Non-pigmented ciliary epithelial cell (primary cell): Measurements from ENCODE around the gene ZNF846.
"Not testable (repeated sequence)": the region's sequence is repeated elsewhere in the genome, so short reads cannot be mapped to it uniquely, and the experiment has no call there.

Experiments used
- DNase-seq: peaks from one replicate; pipeline ENCODE4 v3.0.0-alpha.2; 2010; ENCODE audit warnings: low read depth

The ZNF846 gene

DNA sequence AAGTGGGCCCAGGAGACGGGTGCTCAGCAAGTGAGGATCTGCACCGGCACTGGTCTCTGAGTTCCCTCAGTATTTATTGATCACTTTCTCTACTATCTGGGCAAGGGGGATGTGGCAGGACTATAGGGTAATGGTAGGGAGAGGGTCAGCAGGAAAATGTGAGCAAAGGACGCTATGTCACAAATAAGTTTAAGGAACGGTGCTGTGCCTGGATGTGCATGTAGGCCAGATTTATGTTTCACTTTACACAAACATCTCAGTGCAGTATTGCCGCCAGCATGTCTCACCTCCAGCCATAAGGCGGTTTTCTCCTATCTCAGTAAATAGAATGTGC lies 15.6 kb upstream of the ZNF846 start:
- DNase-seq = not testable (repeated sequence)

GRCh38 chr19:9782338-9782737 lies 13.8 kb upstream of the ZNF846 start:
- DNase-seq = no peak

- no peak for DNase-seq
Observed at GRCh38 chr19:9757544-9758501, 10.7 kb downstream of the ZNF846 start.

DNA sequence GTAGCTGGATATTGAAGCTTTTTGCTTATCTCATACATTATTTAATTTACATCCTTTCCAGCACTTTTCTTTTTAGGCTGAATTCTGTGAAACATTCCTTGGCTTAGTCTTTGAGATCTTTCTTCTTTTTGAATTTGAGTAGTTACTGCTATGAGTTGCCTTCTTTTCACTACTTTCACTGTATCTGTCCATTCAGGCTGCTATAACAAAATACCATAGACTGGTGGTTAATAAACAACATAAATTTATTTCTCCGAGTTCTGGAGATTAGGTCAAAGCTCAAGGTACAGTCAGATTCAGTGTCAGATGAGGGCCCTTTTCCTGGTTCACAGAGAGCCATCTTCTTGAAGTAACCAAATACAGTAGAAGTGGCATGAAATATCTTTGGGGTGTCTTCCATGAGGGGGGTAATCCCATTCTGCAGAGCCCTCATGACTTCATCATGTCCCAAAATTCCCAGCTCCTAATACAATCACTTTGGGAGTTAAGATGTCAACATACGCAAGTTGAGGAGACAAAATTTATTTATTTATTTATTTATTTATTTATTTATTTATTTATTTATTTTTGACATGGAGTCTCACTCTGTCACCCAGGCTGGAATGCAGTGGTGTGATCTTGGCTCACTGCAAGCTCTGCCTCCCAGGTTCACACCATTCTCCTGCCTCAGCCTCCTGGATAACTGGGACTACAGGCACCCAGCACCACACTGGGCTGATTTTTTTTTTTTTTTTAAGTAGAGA lies 15.7 kb downstream of the ZNF846 start:
- DNase-seq = no peak

GRCh38 chr19:9751446-9751845 lies 17.1 kb downstream of the ZNF846 start:
- DNase-seq = no peak

- no peak for DNase-seq
Observed at GRCh38 chr19:9741476-9742171, 26.9 kb downstream of the ZNF846 start.

DNA sequence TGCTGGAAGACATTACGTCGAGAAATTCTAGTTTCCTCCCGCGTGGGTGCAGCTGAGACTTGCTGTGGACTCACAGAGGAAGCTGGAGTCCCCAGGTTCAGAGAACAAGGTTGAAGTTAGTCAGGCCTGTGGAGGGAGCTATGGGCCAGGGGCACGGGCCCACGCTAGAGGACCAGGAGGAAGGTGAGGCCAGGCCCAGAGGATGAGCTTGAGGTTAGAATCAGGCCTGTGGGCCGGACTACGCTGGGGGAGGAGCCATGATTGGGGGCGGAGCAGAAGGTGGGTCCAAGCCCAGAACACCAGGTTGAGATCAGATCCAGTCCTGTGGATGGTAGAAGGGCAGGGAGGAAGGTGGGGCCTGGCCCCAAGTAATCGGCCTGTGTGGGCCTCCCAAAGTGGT lies 32.6 kb downstream of the ZNF846 start:
- DNase-seq = no peak

GRCh38 chr19:9730056-9730455 lies 38.5 kb downstream of the ZNF846 start:
- DNase-seq = not testable (repeated sequence)

- no peak for DNase-seq
Observed at GRCh38 chr19:9729162-9729561, 39.4 kb downstream of the ZNF846 start.

- DNase-seq = no peak
Observed at GRCh38 chr19:9727644-9728043, 40.9 kb downstream of the ZNF846 start.

- DNase-seq = not testable (repeated sequence)
Observed at GRCh38 chr19:9725508-9726201, 42.9 kb downstream of the ZNF846 start.

- no peak for DNase-seq
Observed at GRCh38 chr19:9724157-9724556, 44.4 kb downstream of the ZNF846 start.

DNA sequence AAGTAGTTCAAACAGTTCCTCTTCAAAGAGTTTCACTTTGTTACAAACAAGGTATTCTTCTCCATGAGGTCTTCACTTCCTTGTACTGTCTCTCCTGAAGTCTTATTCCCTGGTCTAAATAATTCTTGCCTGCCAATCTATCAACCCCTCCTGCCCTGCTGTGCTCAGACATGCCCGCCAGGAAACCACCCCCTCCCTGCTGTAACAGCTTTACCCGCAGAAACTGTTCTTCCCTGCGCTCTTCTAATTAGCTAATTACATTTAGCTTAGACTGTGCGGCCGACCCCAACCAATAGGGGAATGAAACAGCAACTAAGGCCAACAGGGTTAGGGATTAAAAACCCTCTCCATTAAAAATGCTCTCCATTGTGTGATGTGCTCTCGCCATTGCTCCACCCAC lies 46.7 kb downstream of the ZNF846 start:
- DNase-seq = no peak

DNA sequence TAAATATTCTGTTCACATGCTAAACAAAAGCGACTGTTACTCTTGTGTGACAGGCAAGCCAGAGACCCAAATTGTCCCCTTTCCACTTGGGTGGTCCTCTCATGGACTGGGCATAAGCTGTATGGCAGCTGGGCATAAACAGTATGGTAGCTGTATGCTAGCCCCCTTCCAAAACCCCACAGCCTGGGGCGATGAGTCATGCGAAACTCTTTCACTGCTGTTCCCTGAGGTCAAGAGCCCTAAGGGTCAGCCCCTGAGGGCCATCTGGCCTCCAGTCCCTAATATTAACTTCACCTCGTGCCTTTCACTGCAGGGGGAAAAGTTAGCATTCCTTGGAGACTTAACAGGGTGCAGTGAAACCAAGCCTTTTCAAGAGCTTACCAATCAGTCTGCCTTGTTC lies 48.0 kb downstream of the ZNF846 start:
- no peak for DNase-seq

DNA sequence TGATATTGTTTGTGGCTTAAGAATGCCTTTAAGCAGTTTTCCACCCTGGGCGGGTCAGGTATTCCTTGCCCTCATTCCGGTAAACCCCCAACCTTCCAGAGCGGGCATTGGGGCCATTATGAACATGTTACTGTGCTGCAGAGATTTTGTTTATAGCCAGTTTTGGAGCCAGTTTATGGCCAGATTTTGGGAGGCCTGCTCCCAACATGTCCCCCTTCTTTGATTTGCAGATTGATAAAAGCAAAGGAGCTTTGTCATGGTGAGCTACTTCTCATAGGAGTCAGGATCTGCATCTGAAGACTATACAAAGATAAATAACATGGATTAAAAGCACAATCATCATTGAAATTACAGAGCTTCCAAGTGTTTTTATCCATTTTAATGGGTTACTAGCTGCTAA lies 56.7 kb downstream of the ZNF846 start:
- DNase-seq = no peak

GRCh38 chr19:9709305-9709704 lies 59.2 kb downstream of the ZNF846 start:
- no peak for DNase-seq

DNA sequence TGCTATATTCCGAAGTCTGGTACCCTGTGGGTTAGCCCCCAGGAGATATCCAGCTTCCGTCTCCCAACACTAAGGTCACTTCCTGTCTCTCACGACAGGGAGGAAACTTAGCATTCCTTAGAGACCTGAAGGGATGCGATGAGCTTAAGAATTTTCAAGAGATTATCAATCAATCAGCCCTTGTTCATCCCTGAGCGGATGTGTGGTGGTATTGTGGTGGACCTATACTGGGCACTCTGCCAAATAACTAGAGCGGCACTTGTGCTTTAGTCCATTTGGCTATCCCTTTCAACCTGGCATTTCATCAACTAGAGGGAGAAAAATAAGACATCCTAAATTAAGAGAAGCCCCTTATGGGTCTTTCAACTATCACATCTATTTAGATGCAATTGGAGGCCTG lies 62.7 kb downstream of the ZNF846 start:
- DNase-seq = no peak

GRCh38 chr19:9702186-9702585 lies 66.4 kb downstream of the ZNF846 start:
- no peak for DNase-seq
